Stimulated activated CD8-positive, alpha-beta memory T cell treated with anti-CD3 and anti-CD28 coated beads, Interleukin-15, amount 100 ng/mL, for 48 hours (primary cell): Measurements from ENCODE around the gene ACSL3.
"Not testable (repeated sequence)": the region's sequence is repeated elsewhere in the genome, so short reads cannot be mapped to it uniquely, and the experiment has no call there.

Experiments
- DNase-seq, 2 donors: peaks; one replicate each; pipeline ENCODE4 v3.0.0-alpha.2; 2020; ENCODE audit warnings: low read depth in 2 of 2

ACSL3 gene

DNA sequence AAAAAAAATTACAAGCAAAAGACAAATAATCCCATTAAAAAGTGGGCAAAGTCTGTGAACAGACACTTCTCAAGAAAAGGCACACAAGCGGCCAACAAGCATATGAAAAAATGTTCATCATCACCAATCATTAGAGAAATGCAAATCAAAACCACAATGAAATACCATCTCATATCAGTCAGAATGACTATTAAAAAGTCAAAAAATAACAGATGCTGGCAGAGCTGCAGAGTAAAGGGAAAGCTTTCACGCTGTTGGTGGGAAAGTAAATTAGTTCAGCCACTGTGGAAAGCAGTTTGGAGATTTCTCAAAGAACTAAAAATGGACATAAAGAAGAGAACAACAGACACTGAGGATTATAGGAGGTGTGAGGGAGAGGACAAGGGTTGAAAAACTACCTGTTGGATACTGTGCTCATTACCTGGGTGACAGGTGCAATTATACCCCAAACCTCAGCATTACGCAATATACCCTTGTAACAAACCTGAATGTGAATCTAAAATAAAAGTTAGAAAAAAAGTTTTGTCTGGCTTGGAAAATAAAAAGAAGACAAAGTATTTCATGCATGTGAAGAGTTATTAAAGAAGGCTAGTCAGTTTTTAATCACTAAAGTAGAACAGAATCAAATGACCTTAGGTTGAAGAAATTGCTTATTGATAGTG, 8.7 kb upstream of the ACSL3 start:
- no peak for DNase-seq

DNA sequence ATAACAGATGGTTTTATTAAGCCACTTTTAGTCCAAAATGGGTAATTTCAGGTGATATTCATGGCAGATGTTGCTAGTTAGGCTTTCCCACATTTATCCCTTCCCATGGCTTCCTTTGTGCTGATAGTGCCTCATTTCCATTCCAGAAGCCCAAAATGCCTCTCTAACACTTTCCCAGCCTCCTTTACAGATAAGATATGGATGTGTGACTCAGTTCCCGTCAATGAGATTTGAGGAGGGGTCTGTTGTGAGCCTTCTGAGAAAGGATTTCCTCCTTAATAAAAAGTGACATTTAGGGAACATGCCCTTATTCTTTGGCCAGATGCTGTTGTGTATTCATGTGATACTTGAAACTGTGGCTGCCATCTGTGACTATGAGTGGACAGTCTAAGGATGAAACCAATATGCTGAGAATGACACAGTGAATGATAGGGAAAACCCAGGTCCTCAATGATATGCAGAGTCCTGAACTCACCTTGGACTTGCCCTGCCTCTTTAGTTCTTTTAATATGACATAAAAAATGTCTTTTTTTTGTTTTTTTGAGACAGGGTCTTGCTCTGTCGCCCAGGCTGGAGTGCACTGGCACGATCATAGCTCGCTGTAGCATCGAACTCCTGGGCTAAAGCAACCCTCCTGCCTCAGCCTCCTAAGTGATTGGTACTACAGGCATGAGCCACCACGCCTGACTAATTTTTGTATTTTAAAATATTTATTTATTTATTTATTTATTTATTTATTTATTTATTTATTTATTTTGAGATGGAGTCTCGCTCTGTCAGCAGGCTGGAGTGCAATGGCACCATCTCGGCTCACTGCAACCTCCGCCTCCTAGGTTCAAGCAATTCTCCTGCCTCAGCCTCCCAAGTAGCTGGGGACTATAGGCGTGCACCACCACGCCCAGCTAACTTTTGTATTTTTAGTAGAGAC, 5.8 kb upstream of the ACSL3 start:
- DNase-seq = no peak

DNA sequence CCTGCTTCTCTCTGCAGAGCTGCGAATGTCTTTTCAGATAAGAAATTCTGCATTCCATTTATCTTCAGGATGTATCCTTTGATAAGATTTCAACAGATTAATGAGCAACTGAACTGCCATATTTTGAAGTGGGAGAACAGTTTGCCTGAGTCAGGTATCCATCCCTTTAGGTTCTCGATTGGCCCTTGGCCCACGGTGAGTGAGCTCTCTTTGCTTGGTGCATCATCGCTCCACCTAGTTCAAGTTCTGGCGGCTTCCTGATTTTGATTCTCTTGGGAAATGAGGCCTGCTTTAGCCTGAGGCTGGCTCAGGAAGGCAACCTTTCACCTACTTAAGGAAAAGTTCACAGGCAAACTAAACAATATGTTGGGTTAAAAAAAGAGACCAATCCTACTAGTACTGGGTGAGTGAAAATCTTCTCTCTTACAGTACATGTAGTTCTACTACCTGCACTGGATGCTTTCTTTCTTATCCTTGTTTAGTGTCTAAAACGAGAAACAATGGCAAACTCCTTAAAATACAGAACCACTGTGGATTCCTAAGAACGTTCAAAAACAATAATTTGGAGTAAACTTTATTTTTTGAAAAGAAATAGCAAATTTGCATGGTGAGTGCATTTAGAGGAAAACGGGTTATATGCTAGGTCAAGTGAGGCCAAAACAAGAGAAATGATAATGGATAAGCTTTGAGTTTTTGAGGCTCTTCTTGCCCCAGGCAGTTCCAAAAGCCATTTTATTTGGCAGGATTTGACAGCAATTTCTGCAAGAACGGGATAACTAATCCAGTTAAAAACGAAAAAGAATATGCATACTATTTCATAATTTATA, 837 bp upstream of the ACSL3 start:
- no peak for DNase-seq

DNA sequence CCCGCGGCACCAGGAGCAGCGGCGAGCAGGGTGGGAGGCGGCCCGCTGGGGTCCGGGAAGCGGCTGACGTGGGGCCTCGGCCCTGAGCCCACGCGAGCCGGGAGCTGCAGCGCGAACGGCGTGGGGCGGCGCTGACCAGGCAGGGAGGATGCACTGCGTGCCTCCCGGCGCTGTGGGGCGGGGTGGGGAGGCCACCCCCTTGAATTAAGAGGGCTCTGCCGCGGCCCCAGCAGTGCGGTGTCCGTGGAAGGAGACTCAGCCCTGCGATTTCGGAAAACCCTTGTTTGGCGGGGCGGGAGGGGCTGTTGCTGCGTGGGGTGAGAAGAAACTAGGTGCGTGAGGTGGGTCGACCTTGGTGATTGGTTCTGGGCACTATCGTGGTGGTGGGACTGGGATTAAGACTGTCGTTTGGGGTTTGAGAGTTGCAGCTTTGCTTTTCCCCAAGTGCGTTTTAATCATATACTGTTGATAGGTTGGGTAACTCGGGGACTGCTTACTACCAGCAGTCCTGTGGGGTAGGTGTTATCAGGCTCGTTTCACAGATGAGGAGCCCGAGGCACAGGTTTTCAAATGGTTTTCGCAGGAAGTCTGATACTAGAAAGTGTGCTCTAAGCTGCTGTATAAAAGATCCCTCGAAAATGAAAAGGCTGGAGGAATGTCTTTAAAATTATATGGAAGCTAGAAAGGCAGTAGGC, 722 bp downstream of the ACSL3 start:
- DNase-seq = peak in 1 of 2 donors; percentile 12

DNA sequence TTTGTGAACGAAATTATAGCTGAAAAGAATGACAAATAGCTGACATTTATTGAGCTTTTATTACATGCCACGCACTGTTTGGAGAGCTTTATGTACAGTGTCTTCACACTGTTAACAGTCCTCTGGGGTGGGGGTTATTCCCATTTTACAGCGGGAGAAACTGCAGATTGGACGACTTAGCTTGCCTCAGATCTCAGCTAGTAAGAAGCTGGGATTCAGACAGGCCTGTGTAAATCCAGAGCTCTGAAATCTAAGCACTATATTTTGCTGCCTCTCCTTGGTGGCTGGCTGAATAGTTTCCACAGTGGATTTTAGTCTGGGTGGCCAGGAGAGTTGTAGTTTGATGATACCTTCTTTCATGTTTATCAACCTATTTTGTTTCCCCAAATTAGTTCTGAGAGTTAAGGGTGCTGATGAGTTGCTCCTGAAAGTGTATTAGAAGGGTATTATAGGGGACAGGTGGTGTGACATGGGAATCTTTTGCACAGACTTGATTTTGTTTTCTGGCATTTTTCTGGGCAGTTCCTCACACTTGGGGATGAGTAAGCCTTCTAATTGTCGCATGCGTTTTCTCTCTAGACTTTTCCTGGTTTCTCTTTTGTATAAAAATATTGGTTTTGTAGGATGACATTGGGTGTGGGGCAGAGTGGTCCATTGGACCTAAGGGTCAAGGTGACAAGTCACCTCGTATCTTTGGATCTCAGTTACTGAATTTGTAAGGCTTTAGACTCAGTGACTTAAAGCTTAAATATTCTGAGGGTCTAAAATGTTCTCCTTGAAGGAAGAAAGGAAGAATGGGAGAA, 1.5 kb downstream of the ACSL3 start:
- no peak for DNase-seq

DNA sequence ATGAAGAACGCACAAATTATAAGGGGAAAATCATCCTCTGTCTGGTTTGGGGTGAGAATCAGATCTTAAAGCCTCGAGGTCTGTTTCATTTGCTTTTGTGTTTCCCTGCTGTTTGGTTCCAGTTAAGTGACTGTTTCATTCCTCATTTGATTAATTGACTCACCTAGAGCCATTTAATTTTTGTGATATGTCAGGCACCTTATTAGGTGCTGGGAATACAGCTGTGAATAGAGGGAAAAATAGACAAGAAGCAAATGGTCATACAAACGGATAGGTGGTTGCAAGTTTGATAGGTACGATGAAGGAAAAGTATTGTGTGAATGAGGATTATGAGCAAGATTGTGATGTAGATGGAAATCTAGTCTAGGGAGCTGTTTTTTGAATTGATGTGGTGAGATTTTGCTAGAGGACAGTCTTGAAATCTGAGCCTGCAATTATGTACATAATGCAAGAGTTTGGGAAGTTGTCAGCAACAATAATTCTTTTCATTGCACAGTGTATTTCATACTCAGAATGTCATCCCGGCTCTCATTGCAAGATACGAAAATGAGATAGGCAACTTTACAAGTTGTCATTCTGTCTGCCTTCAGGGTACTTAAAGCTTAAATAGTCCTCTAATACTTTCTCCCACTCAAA, 2.2 kb downstream of the ACSL3 start:
- no peak for DNase-seq

DNA sequence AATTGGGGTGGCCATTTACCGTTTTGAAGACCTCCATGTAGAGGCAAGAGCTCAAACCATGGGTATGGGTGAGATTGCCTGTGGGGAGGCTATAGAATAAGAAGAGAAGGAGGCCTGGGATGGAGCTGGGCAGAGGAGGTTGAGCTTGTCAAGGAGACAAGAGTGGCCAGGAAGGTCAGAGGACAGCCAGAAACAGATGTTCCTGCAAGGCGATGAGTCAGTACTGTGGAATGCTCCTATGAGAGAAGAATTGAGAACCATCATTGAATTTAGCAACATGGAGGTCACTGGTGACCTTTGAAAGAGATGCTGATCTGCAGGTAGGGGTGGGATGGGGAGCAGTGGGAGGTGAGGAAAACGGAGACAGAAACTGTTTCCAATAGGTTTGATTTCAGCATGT, 3.5 kb downstream of the ACSL3 start:
- DNase-seq = no peak

DNA sequence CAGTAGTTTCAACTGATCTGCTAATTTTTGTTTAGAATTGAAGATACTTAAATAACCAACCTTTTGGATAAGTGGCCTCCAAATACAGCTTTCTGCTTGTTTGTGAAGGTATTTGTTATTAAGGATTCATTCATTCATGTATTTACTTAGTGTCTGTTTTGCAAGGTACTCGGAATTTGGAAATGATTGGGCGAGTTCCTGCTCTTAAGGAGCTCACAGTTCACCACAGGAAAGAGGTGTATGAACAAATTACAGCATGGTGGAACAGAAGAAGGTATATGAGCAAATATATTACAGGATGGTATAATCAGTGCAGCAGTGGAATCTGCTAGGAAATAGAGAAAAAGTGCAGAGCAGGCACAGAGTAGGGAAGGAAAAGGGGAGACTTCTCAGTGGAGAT, 4.5 kb downstream of the ACSL3 start:
- no peak for DNase-seq

DNA sequence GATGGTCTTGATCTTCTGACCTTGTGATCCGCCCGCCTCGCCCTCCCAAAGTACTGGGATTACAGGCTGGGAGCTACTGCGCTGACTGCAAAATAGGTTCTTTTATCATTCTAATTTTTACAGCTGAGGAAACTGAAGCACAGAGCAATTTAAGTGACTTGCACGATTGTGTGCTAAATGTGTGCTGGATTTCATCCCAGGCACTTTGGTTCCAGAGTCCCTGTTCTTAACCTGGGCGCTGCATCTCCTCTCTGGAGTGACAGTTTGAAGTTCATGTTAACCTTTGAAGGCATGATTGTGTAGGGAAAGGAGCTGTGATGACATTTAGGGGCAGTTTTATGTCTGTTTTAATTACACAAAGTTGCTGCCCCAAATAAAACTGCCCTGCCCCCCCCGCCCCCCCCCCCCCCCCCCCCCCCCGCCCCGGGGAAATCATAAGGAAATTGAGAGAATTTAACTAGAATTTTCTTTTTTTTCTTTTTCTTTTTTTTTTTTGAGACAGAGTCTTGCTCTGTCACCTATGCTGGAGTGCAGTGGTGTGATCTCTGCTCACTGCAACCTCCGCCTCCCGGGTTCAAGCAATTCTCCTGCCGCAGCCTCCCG, 5.6 kb downstream of the ACSL3 start:
- no peak for DNase-seq

DNA sequence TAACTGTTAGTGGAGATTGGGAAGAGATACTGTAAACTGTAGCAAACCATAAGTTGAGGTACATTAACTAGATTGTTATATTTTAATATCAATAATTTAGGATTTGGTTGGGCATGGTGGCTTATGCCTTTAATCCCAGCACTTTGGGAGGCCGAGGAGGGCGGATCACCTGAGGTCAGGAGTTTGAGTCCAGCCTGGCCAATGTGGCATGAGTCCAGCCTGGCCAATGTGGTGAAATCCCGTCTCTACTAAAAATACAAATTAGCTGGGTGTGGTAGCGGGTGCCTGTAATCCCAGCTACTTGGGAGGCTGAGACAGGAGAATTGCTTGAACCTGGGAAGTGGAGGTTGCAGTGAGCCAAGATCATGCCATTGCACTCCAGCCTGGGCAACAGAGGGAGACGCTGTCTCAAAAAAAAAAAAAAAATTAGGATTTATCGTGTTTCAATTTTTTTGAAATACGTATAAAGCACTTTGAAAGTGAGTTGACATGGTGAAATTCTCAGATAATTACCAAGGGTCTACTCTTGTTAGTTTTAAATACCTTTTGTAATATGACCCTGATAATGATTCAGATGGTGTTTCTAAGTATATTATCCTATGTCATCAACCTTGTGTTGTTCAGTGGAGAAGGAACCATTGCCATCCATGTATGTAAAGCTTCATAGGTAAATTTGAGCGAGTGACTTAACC, 7.9 kb downstream of the ACSL3 start:
- not testable (repeated sequence) for DNase-seq

DNA sequence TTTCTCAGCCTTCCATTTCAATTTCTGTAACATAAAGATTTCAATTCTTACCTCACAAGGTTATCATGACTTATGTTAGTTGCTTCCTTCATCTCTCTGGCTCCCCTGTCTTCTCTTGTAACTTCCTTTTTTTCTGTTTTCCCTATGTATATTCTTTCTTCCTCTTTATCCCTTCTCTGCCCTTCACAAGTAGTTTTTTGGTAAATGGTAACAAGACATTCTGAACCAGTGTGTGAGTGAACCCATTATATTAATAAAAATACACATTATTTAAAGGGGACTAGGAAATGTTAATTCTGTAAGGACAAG, 8.4 kb downstream of the ACSL3 start:
- no peak for DNase-seq

DNA sequence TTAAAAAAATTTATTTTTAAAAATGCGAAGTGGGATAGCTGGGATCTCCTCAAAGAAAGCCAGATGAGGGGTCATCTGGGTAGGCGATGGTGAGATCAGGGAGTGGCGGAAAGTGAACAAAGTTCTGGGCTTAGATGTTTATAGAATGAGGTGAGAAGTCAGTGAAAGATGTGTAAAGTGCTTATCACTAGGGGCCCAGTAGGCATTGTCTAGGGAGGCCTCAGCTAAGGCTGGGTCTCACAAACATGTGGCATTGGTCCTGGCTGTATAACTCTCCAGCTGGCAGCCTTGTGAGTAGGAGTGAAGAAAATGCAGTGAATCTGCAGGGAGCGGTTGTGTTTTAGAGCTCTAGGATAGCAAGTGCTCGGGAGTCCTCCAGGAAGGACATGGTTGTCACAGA, 10.5 kb downstream of the ACSL3 start:
- DNase-seq = no peak

DNA sequence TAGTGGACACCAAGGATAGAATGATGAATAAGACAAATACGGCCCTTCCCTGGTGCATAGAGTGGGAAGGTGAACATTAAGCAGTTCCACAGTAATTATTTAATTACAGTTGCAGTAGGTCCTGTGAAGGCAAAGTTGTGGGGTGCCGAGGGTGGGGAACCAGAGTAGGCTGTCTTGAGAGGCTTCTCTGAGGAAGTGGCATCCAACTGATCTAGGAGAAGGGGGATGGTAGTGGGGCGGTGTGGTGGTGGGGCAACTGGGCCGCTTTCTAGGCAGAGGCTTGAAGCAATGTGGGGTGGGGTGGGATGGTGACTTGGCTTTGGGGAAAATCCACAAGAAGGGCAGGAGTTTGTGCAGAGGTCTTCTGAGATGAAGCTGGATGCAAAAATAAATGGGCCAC, 11.7 kb downstream of the ACSL3 start:
- DNase-seq = no peak

DNA sequence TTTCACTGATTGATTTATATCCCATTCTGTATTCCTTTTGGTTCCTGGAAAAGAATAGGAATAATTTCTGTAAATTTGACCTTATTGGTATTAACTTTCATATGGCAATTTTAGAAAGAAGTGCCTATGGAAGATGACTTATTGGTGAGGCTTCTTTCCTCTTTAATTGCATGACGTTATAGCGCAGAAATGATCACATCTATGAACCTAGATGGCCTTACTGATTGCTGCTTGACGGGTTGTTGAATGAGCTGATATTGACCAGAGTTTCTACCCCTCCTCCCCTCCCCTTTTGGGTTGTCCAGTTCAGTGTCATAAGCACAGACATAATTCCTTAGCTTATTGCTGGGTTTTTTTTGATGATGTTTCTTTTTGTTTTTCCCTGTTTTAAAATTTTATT, 14.6 kb downstream of the ACSL3 start:
- DNase-seq = no peak

DNA sequence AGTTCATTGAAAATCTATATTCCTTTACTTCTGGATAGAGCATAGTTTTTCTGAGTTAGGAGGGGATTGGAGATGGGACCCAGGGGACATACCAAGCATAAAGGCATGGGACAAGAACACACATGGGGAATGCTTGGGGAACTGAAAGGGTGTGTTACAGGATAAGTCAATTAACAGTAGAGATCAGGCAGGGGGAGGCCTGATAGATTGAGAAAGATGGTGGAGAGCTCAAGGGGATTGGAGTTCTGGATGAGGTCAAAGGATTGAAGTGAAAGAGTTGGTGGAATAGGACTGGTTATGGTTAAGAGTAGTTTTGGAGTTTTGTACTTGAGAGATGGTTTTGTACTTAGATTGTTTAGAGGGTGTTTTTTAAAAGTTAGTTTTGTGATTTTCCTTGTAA, 16.1 kb downstream of the ACSL3 start:
- DNase-seq = no peak

DNA sequence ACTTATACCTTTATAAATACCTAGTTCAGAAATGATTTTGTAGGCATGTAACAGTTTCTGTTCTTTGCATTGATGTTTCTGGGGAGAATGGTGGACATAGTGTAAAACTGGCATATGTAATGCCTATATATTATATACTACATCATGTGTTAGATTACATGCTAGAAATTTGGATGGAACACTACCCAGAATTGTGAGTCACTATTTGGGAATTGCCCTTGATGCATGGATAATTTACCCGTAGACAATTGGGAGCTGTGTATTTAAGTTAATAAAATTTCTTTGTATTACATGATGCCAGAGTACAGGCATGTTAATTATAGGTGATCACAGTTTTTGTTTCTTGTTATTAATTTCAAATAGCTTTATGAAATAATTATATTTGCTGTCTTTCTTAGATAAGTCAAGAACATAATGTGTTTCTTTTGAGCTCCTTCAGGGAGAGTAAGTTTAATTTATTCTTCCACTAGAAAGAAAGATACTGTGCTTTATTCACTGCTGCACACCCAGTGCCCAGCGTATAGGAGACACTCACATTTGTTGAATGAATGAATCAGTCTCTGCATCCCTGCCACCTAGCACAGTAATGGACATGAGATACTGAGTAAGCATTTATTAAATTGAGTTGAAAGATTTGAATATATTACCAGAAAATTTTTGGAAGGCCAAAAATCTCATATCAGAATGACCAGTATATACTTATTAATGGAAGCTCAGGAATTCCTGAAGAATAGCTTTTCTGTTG, 16.9 kb downstream of the ACSL3 start:
- no peak for DNase-seq

DNA sequence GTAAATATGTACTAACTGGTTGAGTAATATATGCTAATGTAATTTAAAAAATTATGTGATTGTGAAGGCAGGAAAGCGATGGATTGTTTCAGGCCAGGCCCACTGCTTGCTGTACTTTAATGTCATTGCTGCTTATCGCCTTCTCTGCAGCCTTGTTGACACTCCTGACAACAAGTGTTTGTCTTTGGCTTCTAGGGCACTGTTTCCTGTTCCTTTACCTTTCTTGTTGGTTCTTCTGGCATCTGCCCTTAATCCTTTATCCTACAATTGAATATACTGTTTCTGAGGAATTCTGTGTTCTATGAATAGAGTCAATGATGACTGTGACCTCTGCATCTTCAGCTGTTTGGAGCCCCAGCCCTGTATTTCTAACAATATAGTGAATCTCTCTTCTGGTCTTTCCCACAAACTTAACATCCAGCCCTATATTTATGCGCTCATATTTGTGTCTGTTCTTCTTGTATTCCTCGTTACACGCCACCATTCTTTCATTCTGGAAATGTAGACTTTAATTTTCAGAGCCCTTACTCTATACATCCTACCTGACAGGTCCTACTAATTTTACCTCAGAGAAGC, 17.6 kb downstream of the ACSL3 start:
- DNase-seq = no peak

DNA sequence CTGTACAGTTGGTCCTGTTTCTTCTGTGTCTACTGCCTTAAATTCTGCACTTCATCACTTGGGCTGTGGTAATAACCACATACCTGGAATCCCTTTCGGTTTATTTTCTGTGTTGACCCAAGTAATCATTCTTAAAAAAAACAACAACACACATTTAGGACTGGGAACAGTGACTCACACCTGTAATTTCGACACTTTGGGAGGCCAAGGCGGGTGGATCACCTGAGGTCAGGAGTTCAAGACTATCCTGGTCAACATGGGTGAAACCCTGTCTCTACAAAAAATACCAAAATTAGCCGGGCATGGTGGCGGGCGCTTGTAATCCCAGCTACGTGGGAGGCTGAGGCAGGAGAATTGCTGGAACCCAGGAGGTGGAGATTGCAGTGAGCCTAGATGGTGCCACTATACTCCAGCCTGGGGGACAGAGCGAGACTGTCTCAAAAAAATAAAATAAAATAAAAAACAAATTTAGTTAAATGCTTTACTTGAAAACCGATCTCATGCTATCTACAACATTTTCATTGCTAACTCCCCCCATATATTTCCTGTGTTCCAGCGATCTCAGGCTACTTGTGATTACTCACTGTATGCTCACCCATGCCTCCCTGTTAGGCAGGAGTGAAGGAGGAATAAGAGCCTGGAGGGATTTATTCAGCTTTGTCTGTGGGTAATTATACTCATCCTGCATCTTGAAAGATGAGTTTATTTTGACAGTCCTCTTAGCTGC, 18.2 kb downstream of the ACSL3 start:
- DNase-seq = no peak
